ENCODE results near the gene NFILZ. TPM values are rescaled to one million over a fixed set of nuclear protein-coding genes. Genes with fewer than 3 reads are reported as not detected.

The NFILZ gene
- total RNA-seq, 1 experiment from 2014 or later, result not detected

GRCh38 chr19:8600064-8600463 is 30.4 kb upstream of the NFILZ start:
- Histone ChIP-seq H3K4me1 (ENCODE audit: control insufficient read depth in 1 of 2, insufficient read depth in 2 of 2, low read length in 2 of 2) (no peaks in the 10 kb centered on the region), H3K9ac (ENCODE audit: low read length) (no peak overlapping the region), H3K9me2 (ENCODE audit: insufficient read depth) (no peaks in the 10 kb centered on the region), H3K9me3 (ENCODE audit: control insufficient read depth in 1 of 2, insufficient read depth in 1 of 2, low read depth in 1 of 2, low read length in 2 of 2) (peaks cover 0 to 5% of the 10 kb centered on the region in 2 experiments; a peak in 2 of 4 replicates), H3K36me3 (ENCODE audit: control insufficient read depth in 1 of 2, insufficient read depth in 2 of 2, low read length in 2 of 2) (no peaks in the 10 kb centered on the region), H3K4me3 (replicated peaks in 1 of 2; ENCODE audit: low read depth in 1 of 2, low read length in 2 of 2) (no peak overlapping the region), H3K4me2 (ENCODE audit: low read length) (no peak overlapping the region), H2AFZ (ENCODE audit: low read depth, low read length, poor library complexity, severe bottlenecking) (no peak overlapping the region), H3K79me2 (ENCODE audit: insufficient read depth, low read length) (no peaks in the 10 kb centered on the region), H3K27ac (ENCODE audit: low read depth, low read length) (no peak overlapping the region), H4K20me1 (ENCODE audit: insufficient read depth) (no peaks in the 10 kb centered on the region), H3K27me3 (ENCODE audit: insufficient read depth, low read length) (no peaks in the 10 kb centered on the region)
- ChIA-PET POLR2A (no interaction called here), RAD21 (ENCODE audit: low non-redundant PET in 1 of 2, low total read pairs in 2 of 2, uncharacterized antibody in 2 of 2, unreplicated experiment in 2 of 2) (no interaction called here), CTCF (interaction anchor here (1.5 kb wide), 1 partner anchor 21 kb away, joined by 3 read pairs; no protein-coding TSS in a partner anchor)
- BruUV-seq (replicated peaks), result no TSS peak
- intact Hi-C loops (cut with micrococcal nuclease), result no loop called here
- ATAC-seq, result no peak
- TF ChIP-seq ZNF274 (IDR thresholded peaks at IDR 0.05; ENCODE audit: low read depth, low read length) (no peak), EZH2phosphoT487 (IDR thresholded peaks at IDR 0.05; ENCODE audit: borderline replicate concordance) (no peak), ATF3 (IDR thresholded peaks at IDR 0.05) (no peak), RAD21 (IDR thresholded peaks at IDR 0.05; ENCODE audit: low read depth) (no peak), SIN3A (IDR thresholded peaks at IDR 0.05; ENCODE audit: low read depth) (no peak), EGR1 (IDR thresholded peaks at IDR 0.05; ENCODE audit: low read depth) (no peak), FOSL1 (IDR thresholded peaks at IDR 0.05; ENCODE audit: low read depth) (no peak), YY1 (IDR thresholded peaks at IDR 0.05; ENCODE audit: extremely low read depth, insufficient replicate concordance, low read depth, low read length) (no peak), ELF1 (IDR thresholded peaks at IDR 0.05; ENCODE audit: borderline replicate concordance, low read depth) (no peak), EZH2 (IDR thresholded peaks at IDR 0.05) (no peak), ZFX (IDR thresholded peaks at IDR 0.05) (no peak), CBX3 (IDR thresholded peaks at IDR 0.05; ENCODE audit: low read depth) (no peak)
- TF ChIP-seq, protein P1, sequence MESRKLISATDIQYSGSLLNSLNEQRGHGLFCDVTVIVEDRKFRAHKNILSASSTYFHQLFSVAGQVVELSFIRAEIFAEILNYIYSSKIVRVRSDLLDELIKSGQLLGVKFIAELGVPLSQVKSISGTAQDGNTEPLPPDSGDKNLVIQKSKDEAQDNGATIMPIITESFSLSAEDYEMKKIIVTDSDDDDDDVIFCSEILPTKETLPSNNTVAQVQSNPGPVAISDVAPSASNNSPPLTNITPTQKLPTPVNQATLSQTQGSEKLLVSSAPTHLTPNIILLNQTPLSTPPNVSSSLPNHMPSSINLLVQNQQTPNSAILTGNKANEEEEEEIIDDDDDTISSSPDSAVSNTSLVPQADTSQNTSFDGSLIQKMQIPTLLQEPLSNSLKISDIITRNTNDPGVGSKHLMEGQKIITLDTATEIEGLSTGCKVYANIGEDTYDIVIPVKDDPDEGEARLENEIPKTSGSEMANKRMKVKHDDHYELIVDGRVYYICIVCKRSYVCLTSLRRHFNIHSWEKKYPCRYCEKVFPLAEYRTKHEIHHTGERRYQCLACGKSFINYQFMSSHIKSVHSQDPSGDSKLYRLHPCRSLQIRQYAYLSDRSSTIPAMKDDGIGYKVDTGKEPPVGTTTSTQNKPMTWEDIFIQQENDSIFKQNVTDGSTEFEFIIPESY (IDR thresholded peaks at IDR 0.05; ENCODE audit: extremely low read depth, insufficient replicate concordance, low read length), result no peak
- TF ChIP-seq, protein P2, sequence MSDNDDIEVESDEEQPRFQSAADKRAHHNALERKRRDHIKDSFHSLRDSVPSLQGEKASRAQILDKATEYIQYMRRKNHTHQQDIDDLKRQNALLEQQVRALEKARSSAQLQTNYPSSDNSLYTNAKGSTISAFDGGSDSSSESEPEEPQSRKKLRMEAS (IDR thresholded peaks at IDR 0.05), result no peak
- TF ChIP-seq, protein P3, sequence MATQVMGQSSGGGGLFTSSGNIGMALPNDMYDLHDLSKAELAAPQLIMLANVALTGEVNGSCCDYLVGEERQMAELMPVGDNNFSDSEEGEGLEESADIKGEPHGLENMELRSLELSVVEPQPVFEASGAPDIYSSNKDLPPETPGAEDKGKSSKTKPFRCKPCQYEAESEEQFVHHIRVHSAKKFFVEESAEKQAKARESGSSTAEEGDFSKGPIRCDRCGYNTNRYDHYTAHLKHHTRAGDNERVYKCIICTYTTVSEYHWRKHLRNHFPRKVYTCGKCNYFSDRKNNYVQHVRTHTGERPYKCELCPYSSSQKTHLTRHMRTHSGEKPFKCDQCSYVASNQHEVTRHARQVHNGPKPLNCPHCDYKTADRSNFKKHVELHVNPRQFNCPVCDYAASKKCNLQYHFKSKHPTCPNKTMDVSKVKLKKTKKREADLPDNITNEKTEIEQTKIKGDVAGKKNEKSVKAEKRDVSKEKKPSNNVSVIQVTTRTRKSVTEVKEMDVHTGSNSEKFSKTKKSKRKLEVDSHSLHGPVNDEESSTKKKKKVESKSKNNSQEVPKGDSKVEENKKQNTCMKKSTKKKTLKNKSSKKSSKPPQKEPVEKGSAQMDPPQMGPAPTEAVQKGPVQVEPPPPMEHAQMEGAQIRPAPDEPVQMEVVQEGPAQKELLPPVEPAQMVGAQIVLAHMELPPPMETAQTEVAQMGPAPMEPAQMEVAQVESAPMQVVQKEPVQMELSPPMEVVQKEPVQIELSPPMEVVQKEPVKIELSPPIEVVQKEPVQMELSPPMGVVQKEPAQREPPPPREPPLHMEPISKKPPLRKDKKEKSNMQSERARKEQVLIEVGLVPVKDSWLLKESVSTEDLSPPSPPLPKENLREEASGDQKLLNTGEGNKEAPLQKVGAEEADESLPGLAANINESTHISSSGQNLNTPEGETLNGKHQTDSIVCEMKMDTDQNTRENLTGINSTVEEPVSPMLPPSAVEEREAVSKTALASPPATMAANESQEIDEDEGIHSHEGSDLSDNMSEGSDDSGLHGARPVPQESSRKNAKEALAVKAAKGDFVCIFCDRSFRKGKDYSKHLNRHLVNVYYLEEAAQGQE (IDR thresholded peaks at IDR 0.05; ENCODE audit: low read depth), result no peak
- TF ChIP-seq, protein P4, sequence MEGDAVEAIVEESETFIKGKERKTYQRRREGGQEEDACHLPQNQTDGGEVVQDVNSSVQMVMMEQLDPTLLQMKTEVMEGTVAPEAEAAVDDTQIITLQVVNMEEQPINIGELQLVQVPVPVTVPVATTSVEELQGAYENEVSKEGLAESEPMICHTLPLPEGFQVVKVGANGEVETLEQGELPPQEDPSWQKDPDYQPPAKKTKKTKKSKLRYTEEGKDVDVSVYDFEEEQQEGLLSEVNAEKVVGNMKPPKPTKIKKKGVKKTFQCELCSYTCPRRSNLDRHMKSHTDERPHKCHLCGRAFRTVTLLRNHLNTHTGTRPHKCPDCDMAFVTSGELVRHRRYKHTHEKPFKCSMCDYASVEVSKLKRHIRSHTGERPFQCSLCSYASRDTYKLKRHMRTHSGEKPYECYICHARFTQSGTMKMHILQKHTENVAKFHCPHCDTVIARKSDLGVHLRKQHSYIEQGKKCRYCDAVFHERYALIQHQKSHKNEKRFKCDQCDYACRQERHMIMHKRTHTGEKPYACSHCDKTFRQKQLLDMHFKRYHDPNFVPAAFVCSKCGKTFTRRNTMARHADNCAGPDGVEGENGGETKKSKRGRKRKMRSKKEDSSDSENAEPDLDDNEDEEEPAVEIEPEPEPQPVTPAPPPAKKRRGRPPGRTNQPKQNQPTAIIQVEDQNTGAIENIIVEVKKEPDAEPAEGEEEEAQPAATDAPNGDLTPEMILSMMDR (IDR thresholded peaks at IDR 0.05 in 2 of 3, conservative IDR thresholded peaks at IDR 0.05 in 1 of 3; ENCODE audit: borderline replicate concordance in 1 of 3, insufficient read depth in 1 of 3, low read depth in 2 of 3, low read length in 2 of 3), result no peak
- no peak for DNase-seq (ENCODE audit: low read depth, low spot score)

Data from HCT116 (cell line).